Ishikawa (cell line): ENCODE results near the gene CACNA2D4.

Experiments used
- CEBPB ChIP-seq: IDR thresholded peaks from 2 replicates; pipeline ENCODE4 v1.6.1; 2012
- CREB1 ChIP-seq: IDR thresholded peaks from 2 replicates; pipeline ENCODE4 v1.6.1; 2012; ENCODE audit warnings: low read depth
- EGR1 ChIP-seq: IDR thresholded peaks from 2 replicates; pipeline ENCODE4 v1.6.1; 2012
- EP300 ChIP-seq: IDR thresholded peaks from 2 replicates; pipeline ENCODE4 v1.6.1; 2012; ENCODE audit warnings: borderline replicate concordance
- FOXM1 ChIP-seq: IDR thresholded peaks from 2 replicates; pipeline ENCODE4 v1.6.1; 2012; ENCODE audit warnings: low read depth, borderline replicate concordance
- NFIC ChIP-seq: IDR thresholded peaks from 2 replicates; pipeline ENCODE4 v1.6.1; 2012
- RAD21 ChIP-seq: IDR thresholded peaks from 2 replicates; pipeline ENCODE4 v1.6.1; 2012; ENCODE audit warnings: low read depth
- TAF1 ChIP-seq: IDR thresholded peaks from 2 replicates; pipeline ENCODE4 v1.6.1; 2012; ENCODE audit warnings: low read depth, mild to moderate bottlenecking
- TCF12 ChIP-seq: IDR thresholded peaks from 2 replicates; pipeline ENCODE4 v1.6.1; 2012; ENCODE audit warnings: low read depth
- TEAD4 ChIP-seq: IDR thresholded peaks from 2 replicates; pipeline ENCODE4 v1.6.1; 2012
- YY1 ChIP-seq: IDR thresholded peaks from 2 replicates; pipeline ENCODE4 v1.6.1; 2012; ENCODE audit warnings: low read depth
- ZBTB7A ChIP-seq: IDR thresholded peaks from 2 replicates; pipeline ENCODE4 v1.6.1; 2012; ENCODE audit warnings: low read depth
- TF ChIP-seq, protein P1 (sequence below): IDR thresholded peaks from 2 replicates; pipeline ENCODE4 v1.6.1; 2012; ENCODE audit warnings: low read depth, mild to moderate bottlenecking
- TF ChIP-seq, protein P2 (sequence below): IDR thresholded peaks from 2 replicates; pipeline ENCODE4 v1.6.1; 2012
- TF ChIP-seq, protein P3 (sequence below): IDR thresholded peaks from 2 replicates; pipeline ENCODE4 v1.6.1; 2012

Gene CACNA2D4

DNA sequence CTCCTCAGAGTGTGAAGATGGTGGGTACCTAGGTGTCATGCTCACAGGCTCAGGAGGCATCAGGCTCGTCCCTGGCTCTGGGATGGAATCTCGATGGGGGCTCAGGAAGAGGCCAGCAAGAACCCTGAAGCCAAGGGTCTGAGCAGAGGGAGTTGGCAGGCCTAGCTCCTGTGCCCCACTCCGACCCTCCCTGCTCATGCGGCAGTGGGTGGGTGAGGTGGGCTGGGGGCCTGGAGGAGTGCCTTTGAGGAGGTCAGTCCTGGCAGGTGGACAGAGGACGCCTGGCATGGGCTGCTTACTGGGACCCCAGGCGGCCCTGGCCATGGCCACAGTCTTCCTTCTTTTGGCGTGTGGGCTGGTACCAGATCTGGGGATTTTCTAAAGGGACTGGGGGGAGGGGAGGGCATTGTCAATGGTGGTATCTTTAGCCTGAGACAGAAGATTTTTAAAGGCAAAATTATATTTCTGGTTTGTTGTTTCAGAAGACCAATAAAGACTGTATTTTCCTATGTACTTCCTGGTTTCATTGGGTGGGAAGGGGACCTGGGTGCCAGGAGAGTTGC is 82.1 kb downstream of the CACNA2D4 start:
- TF ChIP-seq, protein P1, sequence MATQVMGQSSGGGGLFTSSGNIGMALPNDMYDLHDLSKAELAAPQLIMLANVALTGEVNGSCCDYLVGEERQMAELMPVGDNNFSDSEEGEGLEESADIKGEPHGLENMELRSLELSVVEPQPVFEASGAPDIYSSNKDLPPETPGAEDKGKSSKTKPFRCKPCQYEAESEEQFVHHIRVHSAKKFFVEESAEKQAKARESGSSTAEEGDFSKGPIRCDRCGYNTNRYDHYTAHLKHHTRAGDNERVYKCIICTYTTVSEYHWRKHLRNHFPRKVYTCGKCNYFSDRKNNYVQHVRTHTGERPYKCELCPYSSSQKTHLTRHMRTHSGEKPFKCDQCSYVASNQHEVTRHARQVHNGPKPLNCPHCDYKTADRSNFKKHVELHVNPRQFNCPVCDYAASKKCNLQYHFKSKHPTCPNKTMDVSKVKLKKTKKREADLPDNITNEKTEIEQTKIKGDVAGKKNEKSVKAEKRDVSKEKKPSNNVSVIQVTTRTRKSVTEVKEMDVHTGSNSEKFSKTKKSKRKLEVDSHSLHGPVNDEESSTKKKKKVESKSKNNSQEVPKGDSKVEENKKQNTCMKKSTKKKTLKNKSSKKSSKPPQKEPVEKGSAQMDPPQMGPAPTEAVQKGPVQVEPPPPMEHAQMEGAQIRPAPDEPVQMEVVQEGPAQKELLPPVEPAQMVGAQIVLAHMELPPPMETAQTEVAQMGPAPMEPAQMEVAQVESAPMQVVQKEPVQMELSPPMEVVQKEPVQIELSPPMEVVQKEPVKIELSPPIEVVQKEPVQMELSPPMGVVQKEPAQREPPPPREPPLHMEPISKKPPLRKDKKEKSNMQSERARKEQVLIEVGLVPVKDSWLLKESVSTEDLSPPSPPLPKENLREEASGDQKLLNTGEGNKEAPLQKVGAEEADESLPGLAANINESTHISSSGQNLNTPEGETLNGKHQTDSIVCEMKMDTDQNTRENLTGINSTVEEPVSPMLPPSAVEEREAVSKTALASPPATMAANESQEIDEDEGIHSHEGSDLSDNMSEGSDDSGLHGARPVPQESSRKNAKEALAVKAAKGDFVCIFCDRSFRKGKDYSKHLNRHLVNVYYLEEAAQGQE, result no peak
- no peak for TF ChIP-seq CREB1
- no peak for TF ChIP-seq TAF1
- TF ChIP-seq CEBPB, result no peak
- no peak for TF ChIP-seq YY1
- no peak for TF ChIP-seq EP300
- TF ChIP-seq NFIC, result no peak
- TF ChIP-seq, protein P2, sequence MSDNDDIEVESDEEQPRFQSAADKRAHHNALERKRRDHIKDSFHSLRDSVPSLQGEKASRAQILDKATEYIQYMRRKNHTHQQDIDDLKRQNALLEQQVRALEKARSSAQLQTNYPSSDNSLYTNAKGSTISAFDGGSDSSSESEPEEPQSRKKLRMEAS, result no peak
- no peak for TF ChIP-seq TEAD4
- TF ChIP-seq EGR1, result no peak
- TF ChIP-seq FOXM1, result no peak
- no peak for TF ChIP-seq ZBTB7A
- TF ChIP-seq, protein P3, sequence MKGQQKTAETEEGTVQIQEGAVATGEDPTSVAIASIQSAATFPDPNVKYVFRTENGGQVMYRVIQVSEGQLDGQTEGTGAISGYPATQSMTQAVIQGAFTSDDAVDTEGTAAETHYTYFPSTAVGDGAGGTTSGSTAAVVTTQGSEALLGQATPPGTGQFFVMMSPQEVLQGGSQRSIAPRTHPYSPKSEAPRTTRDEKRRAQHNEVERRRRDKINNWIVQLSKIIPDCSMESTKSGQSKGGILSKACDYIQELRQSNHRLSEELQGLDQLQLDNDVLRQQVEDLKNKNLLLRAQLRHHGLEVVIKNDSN, result no peak
- TF ChIP-seq TCF12, result no peak
- TF ChIP-seq RAD21, result no peak

DNA sequence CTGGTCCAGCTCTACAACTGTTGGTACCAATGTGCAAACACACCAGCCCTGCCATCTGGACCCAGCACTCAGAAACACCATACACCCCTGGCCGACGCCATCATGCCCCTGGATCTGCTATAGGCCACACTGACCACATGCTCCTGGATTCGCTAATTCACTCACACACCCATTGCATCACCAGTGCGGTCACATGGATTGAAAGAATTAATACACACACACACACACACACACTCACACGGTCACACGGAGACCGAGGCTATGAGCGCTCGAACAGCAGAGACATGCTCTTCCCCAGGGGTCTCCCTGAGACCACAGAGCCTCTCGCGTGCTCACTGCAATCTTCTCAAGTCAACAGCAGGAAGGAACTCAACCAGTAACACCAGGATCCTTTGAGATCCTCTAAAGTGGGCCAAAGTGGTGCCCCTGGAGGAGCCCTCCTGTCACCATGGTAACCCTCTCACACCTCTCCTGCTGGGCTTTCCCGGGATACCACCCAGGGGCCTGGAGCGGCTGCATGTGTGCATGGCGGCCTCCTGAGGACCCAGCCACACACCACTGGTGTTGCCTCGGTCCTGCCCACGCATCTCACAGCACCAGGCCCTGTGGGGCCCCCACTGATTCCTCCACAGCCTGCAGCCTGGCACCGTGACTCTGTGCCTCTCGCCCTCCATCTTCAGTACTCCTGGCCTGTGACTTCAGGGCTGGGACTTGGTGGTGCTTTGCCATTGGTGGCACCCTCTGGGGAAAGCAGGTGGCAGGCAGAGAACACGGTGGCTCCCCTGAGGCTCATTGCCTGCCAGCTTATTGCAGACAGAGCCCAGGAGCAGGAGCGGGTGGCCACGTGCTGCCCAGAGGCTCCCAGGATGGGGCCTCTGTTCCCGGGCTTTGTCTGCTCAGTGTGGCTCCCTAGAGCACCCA is 83.0 kb downstream of the CACNA2D4 start:
- TF ChIP-seq CEBPB (no peak), NFIC (no peak), YY1 (no peak), FOXM1 (no peak), TEAD4 (no peak), TAF1 (no peak), EGR1 (no peak), RAD21 (no peak), CREB1 (no peak), ZBTB7A (no peak), TCF12 (no peak), EP300 (no peak)
- TF ChIP-seq, protein P3, result no peak
- TF ChIP-seq, protein P2, result no peak
- TF ChIP-seq, protein P1, result no peak

DNA sequence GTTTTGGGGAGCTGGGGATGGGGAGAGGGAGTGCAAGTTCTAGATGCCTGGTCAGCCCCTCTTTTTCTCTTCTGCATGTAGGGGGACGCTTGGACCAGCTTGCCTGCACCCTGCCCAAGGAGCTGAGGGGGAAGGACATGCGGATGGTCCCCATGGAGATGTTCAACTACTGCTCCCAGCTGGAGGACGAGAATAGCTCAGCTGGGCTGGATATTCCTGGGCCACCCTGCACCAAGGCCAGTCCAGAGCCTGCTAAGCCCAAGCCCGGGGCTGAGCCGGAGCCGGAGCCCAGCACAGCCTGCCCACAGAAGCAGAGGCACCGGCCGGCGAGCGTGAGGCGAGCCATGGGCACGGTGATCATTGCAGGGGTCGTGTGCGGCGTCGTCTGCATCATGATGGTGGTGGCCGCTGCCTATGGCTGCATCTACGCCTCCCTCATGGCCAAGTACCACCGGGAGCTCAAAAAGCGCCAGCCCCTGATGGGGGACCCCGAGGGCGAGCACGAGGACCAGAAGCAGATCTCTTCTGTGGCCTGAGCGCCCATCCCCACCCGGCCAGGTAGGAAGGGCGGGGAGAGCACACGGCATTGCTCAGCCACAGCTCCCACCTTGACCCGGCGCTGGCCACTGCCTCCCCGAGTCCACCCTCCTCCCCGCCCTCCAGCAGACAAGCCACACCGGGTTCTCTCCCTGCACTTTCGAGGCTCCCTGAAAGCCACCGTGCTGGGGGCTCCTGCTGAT is 84.1 kb downstream of the CACNA2D4 start:
- TF ChIP-seq CEBPB (no peak), EP300 (no peak), TAF1 (no peak), FOXM1 (no peak), NFIC (no peak), YY1 (no peak), TEAD4 (no peak), ZBTB7A (no peak), EGR1 (no peak)
- TF ChIP-seq, protein P2, result no peak
- TF ChIP-seq, protein P3, result no peak

DNA sequence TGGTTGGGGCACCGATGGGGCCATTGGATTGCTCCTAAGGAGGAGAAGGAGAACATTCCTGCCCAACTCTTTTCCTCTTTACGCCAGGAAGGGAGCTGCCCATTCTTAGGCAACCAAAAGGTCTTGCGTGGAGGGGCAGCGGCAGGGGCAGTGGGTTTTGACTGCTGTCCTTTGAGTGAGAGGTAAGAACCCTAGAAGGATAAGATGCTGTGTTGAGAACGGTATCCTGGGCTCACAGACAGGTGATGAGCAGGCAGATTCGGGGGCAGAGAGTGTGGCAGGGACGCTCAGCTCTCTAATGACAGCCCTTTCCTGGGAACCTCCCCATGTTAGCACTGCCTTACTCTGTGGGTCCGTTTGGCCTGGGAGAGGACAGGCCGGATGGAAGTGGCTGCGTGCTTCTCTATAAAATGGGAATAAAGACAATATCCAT is 84.8 kb downstream of the CACNA2D4 start:
- TF ChIP-seq TEAD4, result no peak
